NCI-H1694 treated with DMSO at 0.1 percent for 48 hours (cell line): ENCODE measurements around the gene ALDH7A1.
"Not testable (repeated sequence)": the region's sequence is repeated elsewhere in the genome, so short reads cannot be mapped to it uniquely, and the experiment has no call there.

Experiments
- DNase-seq: peaks from one replicate; lab custom pipeline; 2025; lab: John Stamatoyannopoulos, UW

Gene ALDH7A1

GRCh38 chr5:126594748-126595485, at the start of gene ALDH7A1:
ALDH7A1 (minus strand) TSS chr5:126595219; CDS start chr5:126595198, 21 bp downstream.
- peak; percentile 91 for DNase-seq

- DNase-seq: no peak
Measured at GRCh38 chr5:126641387-126641786, 46.4 kb upstream of the ALDH7A1 start.

- DNase-seq: no peak
Measured at GRCh38 chr5:126640866-126641265, 45.8 kb upstream of the ALDH7A1 start.

- no peak for DNase-seq
Measured at GRCh38 chr5:126636956-126637355, 41.9 kb upstream of the ALDH7A1 start.

- DNase-seq: no peak
Measured at GRCh38 chr5:126635585-126635984, 40.6 kb upstream of the ALDH7A1 start.

GRCh38 chr5:126633552-126633951, 38.5 kb upstream of the ALDH7A1 start:
- no peak for DNase-seq

GRCh38 chr5:126631920-126632319, 36.9 kb upstream of the ALDH7A1 start:
- no peak for DNase-seq

- no peak for DNase-seq
Measured at GRCh38 chr5:126628102-126628501, 33.1 kb upstream of the ALDH7A1 start.

GRCh38 chr5:126624534-126624933, 29.5 kb upstream of the ALDH7A1 start:
- no peak for DNase-seq

- DNase-seq: no peak
Measured at GRCh38 chr5:126619781-126620180, 24.8 kb upstream of the ALDH7A1 start.

- DNase-seq: not testable (repeated sequence)
Measured at GRCh38 chr5:126617603-126618002, 22.6 kb upstream of the ALDH7A1 start.

- DNase-seq: no peak
Measured at GRCh38 chr5:126615286-126615685, 20.3 kb upstream of the ALDH7A1 start.

GRCh38 chr5:126613941-126614592, 19.0 kb upstream of the ALDH7A1 start:
- DNase-seq: no peak

GRCh38 chr5:126610616-126611015, 15.6 kb upstream of the ALDH7A1 start:
- DNase-seq: no peak

- no peak for DNase-seq
Measured at GRCh38 chr5:126610160-126610559, 15.1 kb upstream of the ALDH7A1 start.

- DNase-seq: no peak
Measured at GRCh38 chr5:126605525-126605924, 10.5 kb upstream of the ALDH7A1 start.

GRCh38 chr5:126603402-126603991, 8.5 kb upstream of the ALDH7A1 start:
- no peak for DNase-seq

GRCh38 chr5:126600631-126601511, 5.9 kb upstream of the ALDH7A1 start, which contains the start of gene PHAX:
PHAX (plus strand) TSS chr5:126600947; CDS start chr5:126600963, 16 bp downstream.
- peak; percentile 38 for DNase-seq

- DNase-seq: not testable (repeated sequence)
Measured at GRCh38 chr5:126599971-126600630, 5.1 kb upstream of the ALDH7A1 start.

GRCh38 chr5:126599499-126599898, 4.5 kb upstream of the ALDH7A1 start:
- DNase-seq: no peak

- DNase-seq: no peak
Measured at GRCh38 chr5:126597156-126597555, 2.1 kb upstream of the ALDH7A1 start.
